Hematopoietic multipotent progenitor cell treated with erythropoietin and hydrocortisone succinate and interleukin-3 and kit ligand, for 6 days (in vitro differentiated cells): Measurements from ENCODE around the gene COA1.
"Not testable (repeated sequence)": the region's sequence is repeated elsewhere in the genome, so short reads cannot be mapped to it uniquely, and the experiment has no call there.

Experiments
- DNase-seq: peaks from one replicate; pipeline ENCODE4 v3.0.0-alpha.2; 2015

Gene COA1

DNA sequence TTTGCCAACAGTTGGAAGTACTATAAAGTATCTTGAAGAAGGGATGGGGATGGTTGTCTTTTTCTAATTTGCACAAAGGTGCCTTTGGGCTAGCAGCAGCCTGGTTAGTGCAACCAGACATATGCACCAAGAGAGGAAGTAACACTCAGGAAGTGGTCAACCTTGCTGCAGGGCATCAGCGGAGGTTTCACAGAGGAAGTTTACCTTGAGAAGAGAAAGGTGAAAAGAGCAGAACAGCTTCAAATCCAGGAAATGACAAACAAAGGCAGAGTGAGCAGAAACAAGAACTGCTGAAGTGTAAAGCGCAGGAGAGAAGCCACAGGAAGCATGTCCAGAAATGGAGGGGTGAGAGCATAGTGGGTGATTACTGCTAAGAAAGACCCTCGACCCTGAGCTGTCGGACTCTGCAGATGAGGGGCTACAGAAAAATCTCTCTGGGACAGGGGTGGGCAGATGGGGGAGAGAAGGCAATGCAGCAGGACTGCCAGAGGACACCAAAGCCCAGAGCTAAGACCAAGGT lies 79.5 kb downstream of the COA1 start:
- DNase-seq, result peak; percentile 51

- DNase-seq, result peak; percentile 53
Observed at GRCh38 chr7:43648473-43649406, 80.6 kb downstream of the COA1 start.

GRCh38 chr7:43647673-43648472 lies 81.5 kb downstream of the COA1 start:
- DNase-seq, result peak; percentile 45

GRCh38 chr7:43647339-43647672 lies 82.0 kb downstream of the COA1 start:
- DNase-seq, result no peak

GRCh38 chr7:43646603-43647338 lies 82.6 kb downstream of the COA1 start:
- no peak for DNase-seq

- DNase-seq, result no peak
Observed at GRCh38 chr7:43645699-43646226, 83.6 kb downstream of the COA1 start.

GRCh38 chr7:43643846-43644245 lies 85.5 kb downstream of the COA1 start:
- DNase-seq, result no peak

DNA sequence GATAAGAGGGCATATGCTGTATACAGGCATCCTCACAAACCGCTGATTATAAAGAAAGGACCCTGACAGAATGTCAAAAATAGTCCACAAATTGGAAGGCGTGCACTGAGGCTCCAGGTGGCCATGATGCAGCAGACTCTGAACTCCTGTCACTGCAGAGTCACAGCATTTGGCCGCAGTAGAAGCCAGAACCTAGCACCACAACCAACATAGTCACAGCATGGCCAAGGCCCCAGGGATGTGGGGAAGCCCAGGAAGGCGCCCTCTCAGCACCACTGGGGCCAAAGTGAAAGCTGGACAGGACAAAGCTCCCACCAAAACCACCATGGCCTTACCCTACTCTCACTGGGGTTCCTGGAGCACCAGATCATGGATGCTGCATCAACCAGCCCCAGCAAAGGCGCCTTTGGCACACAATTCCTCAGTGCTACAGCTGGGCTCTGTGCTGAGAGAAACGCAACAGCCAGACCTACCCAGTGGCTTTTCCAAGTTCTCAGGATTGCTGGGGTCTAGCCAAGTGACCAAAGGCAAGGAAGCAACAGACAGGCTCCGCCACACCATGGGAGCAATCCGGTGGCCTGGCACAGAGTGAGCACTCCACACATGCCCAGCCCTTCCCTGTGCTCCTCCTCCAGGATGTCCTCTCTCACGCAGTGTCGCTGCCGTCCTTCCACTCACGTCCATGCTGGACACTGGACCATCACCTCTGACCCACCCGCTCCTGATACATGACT lies 86.3 kb downstream of the COA1 start:
- no peak for DNase-seq

DNA sequence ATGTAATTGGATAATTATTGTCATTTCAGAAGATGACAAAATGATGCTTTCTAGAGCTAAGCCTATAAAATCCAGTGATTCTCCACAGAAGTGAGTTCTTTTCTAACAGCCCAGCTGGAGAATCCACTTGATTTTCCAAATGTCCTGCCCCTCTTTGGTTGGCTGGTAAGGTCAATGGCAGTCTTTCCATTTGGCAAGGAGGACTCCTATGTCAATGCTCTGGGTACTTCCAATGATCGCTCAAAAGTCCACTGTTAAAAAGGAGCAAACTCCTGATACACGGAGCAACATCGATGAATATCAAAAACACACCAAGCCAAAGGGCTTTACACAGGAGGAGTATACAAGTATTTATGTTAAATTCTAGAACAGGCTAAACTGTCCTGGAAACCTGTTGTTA lies 88.6 kb downstream of the COA1 start:
- DNase-seq, result no peak

- DNase-seq, result no peak
Observed at GRCh38 chr7:43639858-43640491, 89.3 kb downstream of the COA1 start.

DNA sequence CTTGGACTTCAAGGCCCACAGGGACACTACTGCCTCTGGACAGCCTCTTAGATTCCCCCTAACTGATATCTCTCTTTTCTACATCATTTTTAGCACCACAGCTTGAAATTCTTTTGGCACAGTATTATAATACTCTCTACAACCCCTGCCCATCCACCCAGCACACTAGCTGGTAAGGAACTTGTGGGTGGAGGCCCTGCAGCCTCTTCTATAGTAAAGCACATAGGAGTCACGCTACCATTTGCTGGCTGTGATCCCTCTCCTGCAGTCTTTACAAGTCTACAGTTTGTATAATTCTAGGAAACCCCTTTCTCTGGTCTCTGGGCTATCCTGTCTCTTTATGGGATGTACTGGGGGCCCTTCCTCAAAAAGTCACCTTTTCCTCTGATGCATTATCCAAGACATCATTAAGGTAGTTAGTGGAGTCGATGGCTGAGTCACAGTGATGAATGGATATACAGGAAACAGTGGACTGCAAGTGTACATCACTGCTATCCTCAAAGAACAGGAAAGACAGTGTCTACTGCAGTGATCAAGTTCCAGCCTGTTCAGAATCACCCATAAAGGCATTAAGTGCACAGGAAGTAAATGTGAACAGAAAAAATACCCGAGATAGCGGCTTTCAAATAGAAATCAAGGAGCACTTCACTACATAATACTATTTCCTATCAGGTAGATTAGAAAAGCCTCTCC lies 92.1 kb downstream of the COA1 start:
- no peak for DNase-seq

- DNase-seq, result no peak
Observed at GRCh38 chr7:43636093-43636492, 93.2 kb downstream of the COA1 start.

DNA sequence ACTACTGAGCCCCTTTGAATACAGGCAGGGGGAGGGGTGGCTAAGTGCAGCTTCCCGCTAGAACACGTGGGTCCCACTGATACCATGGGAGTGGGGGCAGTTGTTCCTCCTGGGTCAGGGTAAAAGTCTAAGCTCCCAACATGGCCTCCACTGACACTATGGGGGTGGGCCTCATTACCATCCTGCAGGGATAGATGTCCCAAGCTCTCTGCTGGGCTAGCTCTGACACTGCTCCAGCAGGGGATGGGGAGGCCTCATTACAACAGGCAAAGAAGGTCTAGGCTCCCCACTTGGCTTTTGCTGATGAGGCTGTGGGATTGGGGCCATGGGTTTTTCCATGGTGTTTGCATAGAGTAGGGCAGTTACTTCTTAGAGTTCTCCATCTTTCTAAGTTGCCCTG lies 94.9 kb downstream of the COA1 start:
- DNase-seq, result no peak

DNA sequence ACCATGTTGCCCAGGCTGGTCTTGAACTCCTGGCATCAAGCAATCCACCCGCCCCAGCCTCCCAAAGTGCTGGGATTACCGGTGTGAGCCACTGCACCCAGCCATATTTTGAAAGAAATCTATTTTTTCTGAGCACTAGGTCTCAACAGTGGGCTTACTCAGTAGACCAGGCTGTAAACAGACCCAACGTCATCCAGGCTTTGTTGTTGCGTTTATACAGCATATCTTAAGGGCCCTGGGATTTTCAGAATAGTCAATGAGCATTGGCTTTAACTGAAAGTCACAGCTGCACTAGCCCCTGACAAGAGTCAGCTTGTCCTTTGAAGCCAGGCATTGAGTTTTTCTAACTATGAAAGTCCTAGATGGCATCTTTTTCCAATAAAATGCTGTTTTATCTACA lies 96.6 kb downstream of the COA1 start:
- DNase-seq, result no peak

GRCh38 chr7:43631559-43631958 lies 97.8 kb downstream of the COA1 start:
- DNase-seq, result no peak

GRCh38 chr7:43630482-43630881 lies 98.8 kb downstream of the COA1 start:
- peak; percentile 51 for DNase-seq

GRCh38 chr7:43629857-43630256 lies 99.5 kb downstream of the COA1 start:
- DNase-seq, result no peak

GRCh38 chr7:43628431-43628830 lies 100.9 kb downstream of the COA1 start:
- DNase-seq, result no peak

- not testable (repeated sequence) for DNase-seq
Observed at GRCh38 chr7:43627798-43628197, 101.5 kb downstream of the COA1 start.

GRCh38 chr7:43626695-43627094 lies 102.6 kb downstream of the COA1 start:
- no peak for DNase-seq

GRCh38 chr7:43625980-43626379 lies 103.3 kb downstream of the COA1 start:
- no peak for DNase-seq
